HG02678 (cell line): ENCODE data around the gene TNNI3K.

ENCODE experiments used
- ATAC-seq: cut with Tn5 transposase; IDR thresholded peaks from one replicate; pipeline ENCODE4 v1.9.1; 2021; ENCODE audit warnings: mild to moderate bottlenecking, moderate library complexity; ENCODE audit not compliant: unreplicated experiment

The TNNI3K gene

GRCh38 chr1:74375376-74375775, 140.2 kb downstream of the TNNI3K start:
- no peak for ATAC-seq

DNA sequence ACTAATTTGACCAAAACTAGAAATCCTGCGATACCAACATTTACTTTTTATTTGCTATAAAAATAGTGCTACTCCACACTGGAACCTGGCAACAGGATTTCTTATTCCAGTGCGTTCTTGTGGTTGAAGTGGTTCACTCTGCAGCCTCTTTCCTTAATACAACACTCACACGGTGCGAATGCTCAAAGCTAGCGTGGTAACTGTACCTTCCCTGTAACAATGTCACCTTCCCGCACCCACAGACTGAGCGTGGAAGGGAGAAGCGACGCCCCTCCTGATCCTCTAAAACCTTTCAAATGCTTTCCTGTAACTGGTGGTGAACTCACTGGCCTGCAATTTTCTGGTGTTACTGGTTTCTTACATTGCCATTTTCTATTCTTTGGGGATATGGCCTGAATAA, 145.1 kb downstream of the TNNI3K start:
- ATAC-seq: no peak

GRCh38 chr1:74388855-74389254, 153.7 kb downstream of the TNNI3K start:
- no peak for ATAC-seq

GRCh38 chr1:74392186-74392585, 157.0 kb downstream of the TNNI3K start:
- no peak for ATAC-seq

GRCh38 chr1:74392840-74393239, 157.7 kb downstream of the TNNI3K start:
- no peak for ATAC-seq

- ATAC-seq: no peak
These were observed 160.4 kb downstream of the TNNI3K start for GRCh38 chr1:74395571-74395970.

- ATAC-seq: no peak
These were observed 161.3 kb downstream of the TNNI3K start for GRCh38 chr1:74396462-74396861.

DNA sequence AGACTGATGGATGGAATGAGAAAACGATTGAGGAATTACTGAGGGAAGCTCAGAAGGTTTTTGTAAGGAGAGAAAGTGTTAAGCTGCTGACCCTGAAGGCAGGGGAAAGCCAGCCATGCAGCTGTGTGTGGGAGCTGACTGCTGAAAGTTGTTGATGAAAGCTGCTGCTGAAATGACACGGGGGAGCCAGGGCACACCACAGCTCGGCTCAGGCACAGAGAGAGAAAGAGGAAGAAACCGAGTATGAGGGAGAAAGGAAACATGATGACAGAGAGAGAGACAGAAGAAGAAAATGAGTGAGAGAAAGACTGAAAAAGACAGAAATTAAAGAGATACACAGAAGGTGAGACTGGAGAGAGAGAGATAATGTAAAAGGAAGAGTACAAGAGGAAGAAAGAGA, 161.7 kb downstream of the TNNI3K start:
- ATAC-seq: peak; percentile 51

DNA sequence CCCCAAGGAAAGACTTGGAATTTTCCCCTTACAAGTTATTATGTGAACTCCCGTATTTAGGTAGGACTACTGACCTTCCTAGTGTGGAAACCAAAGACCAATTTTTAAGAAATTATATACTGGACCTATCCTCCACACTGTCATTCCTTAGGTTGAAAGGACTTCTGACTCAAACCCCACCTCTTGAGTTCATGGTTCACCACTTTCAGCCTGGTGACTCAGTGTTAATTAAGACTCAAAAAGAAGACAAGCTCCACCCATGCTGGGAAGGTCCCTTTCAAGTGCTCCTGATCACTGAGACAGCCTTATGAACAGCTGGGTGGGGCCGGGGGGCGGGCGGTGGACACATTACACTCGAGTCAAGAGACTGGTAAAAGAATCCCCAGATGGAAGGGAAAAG, 164.1 kb downstream of the TNNI3K start:
- peak; percentile 54 for ATAC-seq

DNA sequence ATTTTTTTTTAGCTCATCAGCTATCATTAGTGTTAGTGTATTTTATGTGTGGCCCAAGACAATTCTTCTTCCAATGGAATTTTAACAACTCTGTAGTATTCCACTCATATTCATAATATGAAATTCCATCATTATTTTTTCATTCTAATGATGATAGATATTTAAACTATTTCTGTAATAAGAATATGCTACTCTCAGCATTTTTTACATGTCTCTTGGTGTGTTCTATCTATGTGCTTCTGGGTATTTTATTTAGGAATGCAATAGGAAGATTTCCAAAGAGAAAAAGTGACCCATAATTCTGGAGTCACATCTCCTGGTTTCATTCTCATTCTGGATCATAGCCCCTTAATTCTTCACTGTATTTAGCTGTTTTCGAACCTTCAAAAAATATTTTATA, 167.7 kb downstream of the TNNI3K start:
- ATAC-seq: no peak

DNA sequence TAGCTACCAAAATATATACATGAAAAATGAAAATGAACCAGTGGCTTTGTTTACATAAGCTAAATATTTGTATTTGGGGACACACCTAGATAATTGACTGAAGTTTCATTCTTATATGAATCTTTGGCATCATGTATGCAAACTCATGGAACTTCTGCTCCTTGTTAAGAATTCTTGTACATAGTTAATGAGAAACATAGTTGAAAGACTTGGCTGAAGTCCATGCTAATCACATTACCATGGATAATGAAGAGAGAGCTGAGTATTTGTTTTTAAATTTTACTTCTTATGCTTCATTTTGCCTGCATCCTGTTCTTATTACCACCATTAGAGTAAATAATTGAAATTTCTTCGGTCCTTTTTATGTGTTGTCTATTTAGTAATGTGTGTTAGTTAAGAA, 168.4 kb downstream of the TNNI3K start:
- no peak for ATAC-seq

DNA sequence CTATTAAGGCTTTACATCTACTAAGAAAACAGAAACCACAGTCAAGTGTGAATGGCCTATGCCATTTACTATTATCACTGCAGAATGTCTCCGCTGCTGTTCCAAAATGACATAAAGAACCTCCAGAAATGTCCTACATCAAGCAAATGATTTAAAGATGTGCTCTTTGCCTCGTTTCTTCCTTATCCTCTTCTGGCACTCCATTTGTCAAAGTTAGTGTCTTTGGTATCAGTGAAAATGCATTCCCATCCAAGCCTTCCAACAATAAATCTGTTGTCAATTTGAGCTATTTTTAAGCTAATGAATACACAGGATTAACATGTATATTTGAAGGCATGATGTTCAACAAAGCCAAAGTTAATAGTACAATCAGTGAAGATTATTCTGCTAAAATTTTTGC, 171.6 kb downstream of the TNNI3K start:
- ATAC-seq: no peak

- ATAC-seq: no peak
These were observed 172.7 kb downstream of the TNNI3K start for GRCh38 chr1:74407902-74408301.

DNA sequence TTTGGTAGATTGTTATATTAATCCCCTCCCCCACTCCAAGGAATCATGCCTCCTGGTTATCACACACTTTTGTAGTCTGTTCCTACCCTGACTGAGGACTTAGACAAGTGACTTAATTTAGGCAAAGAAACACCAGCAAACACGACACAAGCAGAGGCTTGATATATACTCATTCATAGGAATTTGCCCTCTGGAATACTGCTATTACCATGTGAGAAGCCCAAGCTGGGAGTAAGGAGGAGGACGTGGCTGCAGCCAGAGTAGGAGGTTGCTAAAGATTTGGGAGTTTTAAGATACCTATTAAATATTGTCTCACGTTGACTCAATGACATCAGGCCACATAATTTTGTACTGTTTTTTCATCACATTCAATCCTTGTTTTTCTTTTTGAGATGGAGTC, 177.1 kb downstream of the TNNI3K start:
- ATAC-seq: no peak

DNA sequence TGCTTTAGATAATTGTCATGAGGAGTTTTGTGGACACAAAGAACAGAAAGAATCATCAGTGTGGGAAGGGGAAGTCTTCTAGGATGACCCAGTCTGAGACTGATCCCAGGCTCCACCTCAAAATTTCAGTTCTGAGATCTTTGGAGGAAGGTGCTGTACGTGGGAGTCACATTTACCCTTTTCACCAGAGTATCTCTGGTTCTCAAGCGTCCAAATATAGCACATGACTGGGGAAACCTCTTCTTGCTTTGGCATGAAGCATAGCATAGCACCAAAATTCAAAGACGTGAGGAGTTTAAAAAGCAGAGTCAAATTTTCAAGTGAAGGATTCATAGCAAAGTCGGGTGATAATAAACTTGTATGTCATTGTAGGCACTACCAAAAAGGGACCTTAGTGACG, 180.7 kb downstream of the TNNI3K start:
- no peak for ATAC-seq

DNA sequence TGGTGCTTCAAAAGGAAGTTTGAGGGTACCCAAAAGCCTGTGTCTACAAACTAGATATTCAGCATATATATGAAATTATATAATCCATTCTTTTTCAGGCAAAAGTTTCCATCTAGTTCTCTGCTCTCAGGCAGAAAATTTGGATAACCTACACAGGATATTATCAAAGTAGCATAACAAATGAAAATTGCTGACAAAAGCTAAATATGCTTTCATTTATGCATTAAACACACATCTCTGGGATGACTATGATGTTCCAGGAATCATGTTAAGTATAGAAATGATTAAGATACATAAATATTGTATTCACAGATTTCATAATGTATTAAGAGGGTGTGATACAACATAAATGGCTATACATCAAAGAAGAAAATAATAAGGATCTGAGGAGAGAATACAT, 184.4 kb downstream of the TNNI3K start:
- ATAC-seq: no peak

GRCh38 chr1:74420467-74420866, 185.3 kb downstream of the TNNI3K start:
- ATAC-seq: no peak

- no peak for ATAC-seq
These were observed 187.5 kb downstream of the TNNI3K start for GRCh38 chr1:74422421-74423292.

GRCh38 chr1:74423471-74423870, 188.3 kb downstream of the TNNI3K start:
- ATAC-seq: no peak

DNA sequence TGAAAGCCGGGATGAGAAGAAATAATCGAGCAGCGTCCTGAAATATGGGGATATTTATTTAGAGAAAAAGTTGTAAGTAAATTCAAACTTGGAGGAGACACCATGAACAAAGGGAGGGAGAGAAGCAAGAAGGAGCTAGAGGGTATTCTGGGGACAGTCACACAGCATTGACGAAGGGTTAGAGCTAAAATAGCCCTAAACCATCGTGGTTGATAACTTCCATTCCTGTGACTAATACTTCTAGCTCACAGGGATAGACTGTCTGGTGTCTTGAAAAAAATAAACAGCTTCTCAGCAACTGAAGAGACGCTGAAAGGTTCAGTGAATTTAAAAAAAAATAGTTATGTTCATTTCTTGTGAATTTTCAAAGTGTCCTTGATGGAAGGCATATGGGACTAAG, 190.5 kb downstream of the TNNI3K start:
- ATAC-seq: no peak

DNA sequence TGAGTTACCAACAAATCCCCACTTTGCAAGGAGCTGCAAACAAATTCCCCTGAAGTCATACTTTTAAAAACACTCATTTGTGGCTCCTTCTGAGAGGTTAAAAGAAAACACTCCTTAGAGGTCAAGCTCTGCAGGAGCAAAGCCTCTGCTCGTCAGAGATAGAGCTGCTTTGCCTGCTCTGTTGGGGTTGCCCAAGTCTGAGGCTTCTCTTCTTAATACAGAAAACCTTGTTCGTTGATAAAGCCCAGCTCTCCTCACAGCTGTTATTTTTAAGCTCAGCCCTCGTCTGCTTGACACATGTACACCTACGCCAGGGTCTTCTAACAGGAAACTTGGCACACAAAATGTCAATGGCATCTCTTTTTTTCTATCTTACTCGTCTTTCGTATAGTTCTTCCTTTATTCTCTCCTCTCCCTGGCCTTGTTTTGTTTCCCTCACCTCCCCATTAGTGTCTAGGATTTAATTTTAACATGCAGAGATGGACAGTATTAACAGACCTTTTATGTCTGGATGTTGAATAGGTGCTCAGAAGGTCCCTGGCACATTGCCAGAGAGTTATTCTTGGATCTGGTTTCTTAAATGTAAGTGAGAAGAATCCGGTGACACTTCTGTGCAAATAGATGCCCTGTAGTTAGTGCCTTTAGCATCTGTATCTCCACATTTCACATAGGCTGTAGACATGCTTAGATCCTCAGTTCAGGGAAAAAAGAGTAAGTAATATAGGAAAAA, 191.2 kb downstream of the TNNI3K start:
- no peak for ATAC-seq

GRCh38 chr1:74427681-74428080, 192.5 kb downstream of the TNNI3K start:
- ATAC-seq: no peak
